ENCODE results near the gene C10orf95.

GRCh38 chr10:102458656-102459055 lies 7.3 kb upstream of the C10orf95 start:
- TF ChIP-seq CTCF (conservative IDR thresholded peaks at IDR 0.05; ENCODE audit: low read depth in 2 of 2) = no peak
- TF ChIP-seq EZH2phosphoT487 (IDR thresholded peaks at IDR 0.05; ENCODE audit: unreplicated experiment) = no peak
- no peak for TF ChIP-seq JUNB (IDR thresholded peaks at IDR 0.05; ENCODE audit: unreplicated experiment)
- TF ChIP-seq POLR2AphosphoS5 (IDR thresholded peaks at IDR 0.05; ENCODE audit: low read depth) = no peak
- no peak for TF ChIP-seq ZNF462 (CRISPR knock-in tag; IDR thresholded peaks at IDR 0.05)
- TF ChIP-seq CREB1 (CRISPR knock-in tag; IDR thresholded peaks at IDR 0.05; ENCODE audit: low read depth) = no peak
- no peak for TF ChIP-seq EZH2 (IDR thresholded peaks at IDR 0.05; ENCODE audit: low read depth, unreplicated experiment)
- TF ChIP-seq, protein P1, sequence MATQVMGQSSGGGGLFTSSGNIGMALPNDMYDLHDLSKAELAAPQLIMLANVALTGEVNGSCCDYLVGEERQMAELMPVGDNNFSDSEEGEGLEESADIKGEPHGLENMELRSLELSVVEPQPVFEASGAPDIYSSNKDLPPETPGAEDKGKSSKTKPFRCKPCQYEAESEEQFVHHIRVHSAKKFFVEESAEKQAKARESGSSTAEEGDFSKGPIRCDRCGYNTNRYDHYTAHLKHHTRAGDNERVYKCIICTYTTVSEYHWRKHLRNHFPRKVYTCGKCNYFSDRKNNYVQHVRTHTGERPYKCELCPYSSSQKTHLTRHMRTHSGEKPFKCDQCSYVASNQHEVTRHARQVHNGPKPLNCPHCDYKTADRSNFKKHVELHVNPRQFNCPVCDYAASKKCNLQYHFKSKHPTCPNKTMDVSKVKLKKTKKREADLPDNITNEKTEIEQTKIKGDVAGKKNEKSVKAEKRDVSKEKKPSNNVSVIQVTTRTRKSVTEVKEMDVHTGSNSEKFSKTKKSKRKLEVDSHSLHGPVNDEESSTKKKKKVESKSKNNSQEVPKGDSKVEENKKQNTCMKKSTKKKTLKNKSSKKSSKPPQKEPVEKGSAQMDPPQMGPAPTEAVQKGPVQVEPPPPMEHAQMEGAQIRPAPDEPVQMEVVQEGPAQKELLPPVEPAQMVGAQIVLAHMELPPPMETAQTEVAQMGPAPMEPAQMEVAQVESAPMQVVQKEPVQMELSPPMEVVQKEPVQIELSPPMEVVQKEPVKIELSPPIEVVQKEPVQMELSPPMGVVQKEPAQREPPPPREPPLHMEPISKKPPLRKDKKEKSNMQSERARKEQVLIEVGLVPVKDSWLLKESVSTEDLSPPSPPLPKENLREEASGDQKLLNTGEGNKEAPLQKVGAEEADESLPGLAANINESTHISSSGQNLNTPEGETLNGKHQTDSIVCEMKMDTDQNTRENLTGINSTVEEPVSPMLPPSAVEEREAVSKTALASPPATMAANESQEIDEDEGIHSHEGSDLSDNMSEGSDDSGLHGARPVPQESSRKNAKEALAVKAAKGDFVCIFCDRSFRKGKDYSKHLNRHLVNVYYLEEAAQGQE (IDR thresholded peaks at IDR 0.05; ENCODE audit: unreplicated experiment) = no peak
- no peak for TF ChIP-seq STAT1 (IDR thresholded peaks at IDR 0.05; ENCODE audit: unreplicated experiment)
- TF ChIP-seq ETS1 (IDR thresholded peaks at IDR 0.05) = no peak
